Fibroblast of villous mesenchyme (primary cell): Measurements from ENCODE around the gene MYRF. TPM values are rescaled to one million over a fixed set of nuclear protein-coding genes. Genes with fewer than 3 reads are reported as not detected.

Experiments
- DNase-seq: peaks from one replicate; pipeline ENCODE4 v3.0.0-alpha.2; 2010; ENCODE audit warnings: low read depth
- H3K4me3 ChIP-seq: 2 replicates; pipeline ENCODE4 v1.5.1; 2011; ENCODE audit warnings: low read depth, mild to moderate bottlenecking, low read length
- total RNA-seq: library from RNA; depleted of rRNA; stranded (reverse); fragments of >200 nt; gene quantifications from 2 replicates; pipeline ENCODE4 v1.2.3, GENCODE V29; 2012
- TF ChIP-seq, protein P1 (sequence below): IDR thresholded peaks from 2 replicates; pipeline ENCODE4 v1.5.1; 2012; ENCODE audit warnings: low read depth, mild to moderate bottlenecking, low read length; ENCODE audit not compliant: insufficient read depth

The MYRF gene
- total RNA-seq, 1 donor: 2.6 TPM

DNA sequence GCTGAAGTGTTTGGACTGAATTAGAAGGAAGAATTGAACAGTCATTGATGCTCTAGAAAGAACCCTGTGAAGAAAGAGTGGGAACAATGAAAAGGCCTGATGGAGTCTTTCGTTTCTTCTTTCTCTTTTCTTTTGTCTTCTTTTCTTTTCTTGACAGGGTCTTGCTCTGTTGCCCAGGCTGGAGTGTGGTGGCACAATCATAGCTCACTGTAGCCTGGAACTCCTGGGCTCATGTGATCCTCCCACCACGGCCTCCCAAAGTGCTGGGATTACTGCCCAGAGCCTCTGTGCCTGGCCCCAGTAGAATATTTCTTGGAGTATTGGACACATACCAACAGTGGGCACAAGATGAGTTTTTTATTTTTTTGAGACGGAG, 41.4 kb downstream of the MYRF start:
- TF ChIP-seq, protein P1, sequence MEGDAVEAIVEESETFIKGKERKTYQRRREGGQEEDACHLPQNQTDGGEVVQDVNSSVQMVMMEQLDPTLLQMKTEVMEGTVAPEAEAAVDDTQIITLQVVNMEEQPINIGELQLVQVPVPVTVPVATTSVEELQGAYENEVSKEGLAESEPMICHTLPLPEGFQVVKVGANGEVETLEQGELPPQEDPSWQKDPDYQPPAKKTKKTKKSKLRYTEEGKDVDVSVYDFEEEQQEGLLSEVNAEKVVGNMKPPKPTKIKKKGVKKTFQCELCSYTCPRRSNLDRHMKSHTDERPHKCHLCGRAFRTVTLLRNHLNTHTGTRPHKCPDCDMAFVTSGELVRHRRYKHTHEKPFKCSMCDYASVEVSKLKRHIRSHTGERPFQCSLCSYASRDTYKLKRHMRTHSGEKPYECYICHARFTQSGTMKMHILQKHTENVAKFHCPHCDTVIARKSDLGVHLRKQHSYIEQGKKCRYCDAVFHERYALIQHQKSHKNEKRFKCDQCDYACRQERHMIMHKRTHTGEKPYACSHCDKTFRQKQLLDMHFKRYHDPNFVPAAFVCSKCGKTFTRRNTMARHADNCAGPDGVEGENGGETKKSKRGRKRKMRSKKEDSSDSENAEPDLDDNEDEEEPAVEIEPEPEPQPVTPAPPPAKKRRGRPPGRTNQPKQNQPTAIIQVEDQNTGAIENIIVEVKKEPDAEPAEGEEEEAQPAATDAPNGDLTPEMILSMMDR: no peak
- no peak for DNase-seq
- H3K4me3 ChIP-seq: peak overlapping the region; percentile 95

- DNase-seq: no peak
- TF ChIP-seq, protein P1: no peak
- no peak overlapping the region for H3K4me3 ChIP-seq
Measured at GRCh38 chr11:61794579-61794978, 42.1 kb downstream of the MYRF start.

GRCh38 chr11:61795459-61795858, 43.0 kb downstream of the MYRF start:
- TF ChIP-seq, protein P1: no peak
- H3K4me3 ChIP-seq: no peak overlapping the region
- no peak for DNase-seq

GRCh38 chr11:61795876-61796526, 43.6 kb downstream of the MYRF start:
- TF ChIP-seq, protein P1: no peak
- DNase-seq: no peak
- H3K4me3 ChIP-seq: no peak overlapping the region

DNA sequence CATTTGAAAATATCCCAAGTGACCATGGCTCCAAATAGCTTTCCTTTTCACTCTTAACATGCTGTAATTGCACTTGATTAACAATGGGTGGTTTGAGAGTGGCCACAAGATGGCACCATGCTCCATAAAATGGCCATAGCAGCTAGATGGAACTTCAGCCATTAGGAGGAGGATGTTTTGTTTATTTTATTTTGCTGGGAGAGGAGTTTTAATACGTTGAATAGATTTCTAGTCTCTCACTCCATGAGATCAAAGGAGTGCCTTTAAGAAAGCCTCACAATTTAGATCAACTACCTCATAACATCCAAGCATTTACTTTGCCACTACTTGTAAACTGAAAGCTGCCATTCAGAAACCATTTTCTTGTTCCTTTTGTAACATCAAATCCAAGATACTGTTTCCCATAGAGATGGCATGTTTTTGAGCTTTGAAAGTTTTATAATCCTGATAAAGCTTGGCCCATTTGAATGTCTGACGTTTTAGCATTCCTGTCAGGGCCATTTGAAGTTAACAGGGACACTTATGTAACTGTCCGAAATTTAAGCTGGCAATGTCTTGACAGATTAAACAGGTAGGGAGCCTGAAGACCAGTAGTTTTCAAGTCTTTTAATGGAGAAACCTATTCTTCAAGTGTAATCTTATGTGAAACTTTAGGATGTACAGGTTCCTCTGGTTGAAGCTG, 45.0 kb downstream of the MYRF start:
- H3K4me3 ChIP-seq: no peak overlapping the region
- DNase-seq: peak; percentile 91
- TF ChIP-seq, protein P1: peak; percentile 82

DNA sequence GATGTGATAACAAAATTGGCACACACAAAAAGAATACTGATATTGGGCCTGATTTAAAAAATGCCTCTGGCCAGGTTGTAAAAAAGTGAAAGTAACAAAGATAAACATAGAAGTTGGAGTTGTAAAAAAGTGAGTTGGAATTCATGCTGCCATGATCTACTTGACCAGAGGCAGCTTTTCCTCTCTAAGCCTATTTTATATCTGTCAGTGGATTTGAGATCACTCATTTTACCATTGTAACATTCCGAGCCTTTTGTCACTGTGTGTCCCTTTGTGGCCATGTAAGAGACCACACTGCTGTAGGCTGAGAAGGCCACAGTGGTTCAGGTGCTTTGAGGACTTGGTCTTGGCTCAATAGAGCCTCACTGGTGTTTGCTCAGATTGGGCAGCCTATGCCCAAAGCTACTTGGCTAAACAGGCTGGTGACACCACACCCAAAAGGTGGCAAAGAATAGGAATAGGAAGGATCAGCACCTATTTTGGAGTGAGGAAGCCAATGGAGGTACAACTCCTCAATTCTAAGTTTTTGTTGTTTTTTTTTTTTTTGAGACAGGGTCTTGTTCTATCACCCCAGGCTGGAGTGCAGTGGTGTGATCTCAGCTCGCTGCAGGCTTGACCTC, 47.3 kb downstream of the MYRF start:
- DNase-seq: no peak
- TF ChIP-seq, protein P1: no peak
- no peak overlapping the region for H3K4me3 ChIP-seq
